Testis (tissue), 3 donors: ENCODE measurements around the gene NOC3L. TPM values are rescaled to one million over a fixed set of nuclear protein-coding genes. Genes with fewer than 3 reads are reported as not detected.
A peak's percentile ranks its signal among the peaks of the same experiment; 100 is the strongest.

Experiments
- DNase-seq: peaks from one replicate; pipeline ENCODE4 v3.0.0-alpha.2; 2019
- H3K27ac ChIP-seq, 2 donors: fragments of 200-600 bp; sonication (generic); one replicate each; pipeline ENCODE4 v1.5.1; 2019
- H3K27me3 ChIP-seq: fragments of 200-600 bp; sonication (generic); one replicate; pipeline ENCODE4 v1.5.1; 2019
- H3K36me3 ChIP-seq: fragments of 200-600 bp; sonication (generic); one replicate; pipeline ENCODE4 v1.5.1; 2017; ENCODE audit warnings: low read depth; ENCODE audit errors: missing control alignments
- H3K4me1 ChIP-seq: fragments of 200-600 bp; sonication (generic); one replicate; pipeline ENCODE4 v1.5.1; 2019
- H3K4me3 ChIP-seq, 2 donors: fragments of 200-600 bp; sonication (generic); one replicate each; pipeline ENCODE4 v1.5.1; 2017 to 2019
- H3K9me3 ChIP-seq: fragments of 200-600 bp; sonication (generic); one replicate; pipeline ENCODE4 v1.5.1; 2017
- CTCF ChIP-seq, 3 experiments: fragments of 450-650 bp in 2 of 3; fragments of 200-600 bp in 1 of 3; sonication (generic) in 1 of 3; IDR thresholded peaks; one replicate each; pipeline ENCODE4 v1.5.1; 2016 to 2019; ENCODE audit warnings: antibody characterized with exemption in 3 of 3, mild to moderate bottlenecking in 2 of 3, moderate library complexity in 1 of 3
- POLR2A ChIP-seq: fragments of 450-650 bp; IDR thresholded peaks from one replicate; pipeline ENCODE4 v1.6.1; 2017; ENCODE audit warnings: antibody characterized with exemption, mild to moderate bottlenecking, moderate library complexity
- WGBS, 2 donors: methylation state at CpG; one replicate each; pipeline ENCODE4 v1.1.5; 2018; 5-methylcytosine and 5-hydroxymethylcytosine counted together
- intact Hi-C: fragments of 100-400 bp; cut with DNase I; formaldehyde crosslinking; loops from one replicate; pipeline ENCODE4 v1.15.1; 2023; ENCODE audit warnings: low total_unique reads
- polyA plus RNA-seq: library from polyadenylated mRNA; stranded (reverse); fragments of 350-450 nt; fragmentation: Illumina TruSeq; extraction: RNeasy Lipid Tissue Mini Kit (QIAGEN cat#74804); gene quantifications from one replicate; pipeline ENCODE4 v1.2.3, GENCODE V29; 2014; ENCODE audit warnings: low read depth, low replicate concordance; ENCODE audit not compliant: insufficient read depth
- total RNA-seq, 2 donors: library from RNA; depleted of rRNA; stranded (reverse); fragments of >200 nt; gene quantifications; one replicate each; pipeline ENCODE4 v1.2.3, GENCODE V29; 2016

The NOC3L gene
- total and polyA plus RNA-seq, 3 donors from 2014 or later = 11.2 to 32.2 (median 24.6) TPM

GRCh38 chr10:94407668-94408067, 44.9 kb upstream of the NOC3L start:
- no peak for DNase-seq
- intact Hi-C loops = no loop called here
- no peak overlapping the region for H3K27ac ChIP-seq
- TF ChIP-seq POLR2A = no peak
- TF ChIP-seq CTCF (IDR thresholded peaks at IDR 0.05) = no peak
- no peak overlapping the region for H3K4me3 ChIP-seq
- H3K4me1 ChIP-seq = peaks cover 5% of the 10 kb centered on the region
- H3K27me3 ChIP-seq = no peaks in the 10 kb centered on the region
- 76 to 81% methylated on average over 3 of the region's 3 CpGs for WGBS, 2 donors
- H3K9me3 ChIP-seq = no peaks in the 10 kb centered on the region
- H3K36me3 ChIP-seq = no peaks in the 10 kb centered on the region

GRCh38 chr10:94405406-94405805, 42.7 kb upstream of the NOC3L start:
- intact Hi-C loops = no loop called here
- Histone ChIP-seq H3K27me3 (no peaks in the 10 kb centered on the region), H3K4me1 (peaks cover 5% of the 10 kb centered on the region), H3K9me3 (no peaks in the 10 kb centered on the region), H3K4me3 (no peak overlapping the region), H3K27ac (no peak overlapping the region), H3K36me3 (no peaks in the 10 kb centered on the region)
- no peak for TF ChIP-seq CTCF (IDR thresholded peaks at IDR 0.05)
- DNase-seq = no peak

- intact Hi-C loops = no loop called here
- Histone ChIP-seq H3K4me3 (peak overlapping the region; percentile 93 to 96), H3K27ac (peak overlapping the region; percentile 94 to 99), H3K4me1 (peaks cover 5% of the 10 kb centered on the region), H3K9me3 (no peaks in the 10 kb centered on the region), H3K36me3 (no peaks in the 10 kb centered on the region), H3K27me3 (no peaks in the 10 kb centered on the region)
- 1% methylated on average over 7 to 48 of the region's 51 CpGs for WGBS, 2 donors
- no peak for TF ChIP-seq POLR2A
- no peak for TF ChIP-seq CTCF (IDR thresholded peaks at IDR 0.05)
- DNase-seq = peak; percentile 72
Measured at GRCh38 chr10:94403380-94404213, 40.9 kb upstream of the NOC3L start.

- Histone ChIP-seq H3K27ac (peak overlapping the region; percentile 94 to 99), H3K4me1 (peaks cover 5% of the 10 kb centered on the region), H3K36me3 (no peaks in the 10 kb centered on the region), H3K27me3 (no peaks in the 10 kb centered on the region), H3K9me3 (no peaks in the 10 kb centered on the region), H3K4me3 (peak overlapping the region; percentile 93 to 96)
- 0% methylated on average over 51 of the region's 77 CpGs; no CpG with 5 or more reads in 1 of the 2 donors for WGBS, 2 donors
- intact Hi-C loops = no loop called here
- DNase-seq = peak; percentile 39
- TF ChIP-seq CTCF (IDR thresholded peaks at IDR 0.05) = no peak
- TF ChIP-seq POLR2A = no peak
Measured at GRCh38 chr10:94402843-94403379, 40.2 kb upstream of the NOC3L start.
